Peyer's patch (tissue), 4 donors: ENCODE results near the gene CA10. TPM values are rescaled to one million over a fixed set of nuclear protein-coding genes. Genes with fewer than 3 reads are reported as not detected.

Experiments
- DNase-seq, 3 donors: peaks; one replicate each; pipeline ENCODE4 v3.0.0-alpha.2; 2017 to 2019
- H3K27ac ChIP-seq, 4 donors: fragments of 200-600 bp; sonication (generic); one replicate each; pipeline ENCODE4 v1.5.1; 2016 to 2019
- H3K27me3 ChIP-seq, 2 donors: fragments of 200-600 bp; sonication (generic); one replicate each; pipeline ENCODE4 v1.5.1; 2019
- H3K36me3 ChIP-seq, 3 donors: fragments of 200-600 bp; sonication (generic); one replicate each; pipeline ENCODE4 v1.5.1; 2016 to 2019
- H3K4me1 ChIP-seq, 4 donors: fragments of 200-600 bp; sonication (generic); one replicate each; pipeline ENCODE4 v1.5.1; 2016 to 2019
- H3K4me3 ChIP-seq, 4 donors: fragments of 200-600 bp; sonication (generic); 1 replicate in 3 of 4; 2 replicates in 1 of 4; pipeline ENCODE4 v1.5.1; 2016 to 2019; ENCODE audit warnings: mild to moderate bottlenecking in 1 of 4
- H3K9me3 ChIP-seq, 4 donors: fragments of 200-600 bp; sonication (generic); one replicate each; pipeline ENCODE4 v1.5.1; 2016 to 2019; ENCODE audit warnings: mild to moderate bottlenecking in 1 of 4
- POLR2A ChIP-seq, 2 donors: fragments of 450-650 bp; IDR thresholded peaks; one replicate each; pipeline ENCODE4 v1.5.1; 2017; ENCODE audit warnings: antibody characterized with exemption in 2 of 2, mild to moderate bottlenecking in 2 of 2, moderate library complexity in 2 of 2
- total RNA-seq, 4 donors: library from RNA; depleted of rRNA; stranded (reverse); fragments of >200 nt; gene quantifications; one replicate each; pipeline ENCODE4 v1.1.0, GENCODE V29; 2016
- TF ChIP-seq, protein P1 (sequence below), 6 experiments: fragments of 450-650 bp in 4 of 6; fragments of 200-600 bp in 2 of 6; sonication (generic) in 1 of 6; IDR thresholded peaks; one replicate each; pipeline ENCODE4 v1.5.1; 2017 to 2019; ENCODE audit warnings: antibody characterized with exemption in 6 of 6, mild to moderate bottlenecking in 3 of 6, moderate library complexity in 1 of 6

CA10 gene
- total RNA-seq, 4 donors from 2014 or later, result 1.4 to 1.7 TPM; not detected in 2

DNA sequence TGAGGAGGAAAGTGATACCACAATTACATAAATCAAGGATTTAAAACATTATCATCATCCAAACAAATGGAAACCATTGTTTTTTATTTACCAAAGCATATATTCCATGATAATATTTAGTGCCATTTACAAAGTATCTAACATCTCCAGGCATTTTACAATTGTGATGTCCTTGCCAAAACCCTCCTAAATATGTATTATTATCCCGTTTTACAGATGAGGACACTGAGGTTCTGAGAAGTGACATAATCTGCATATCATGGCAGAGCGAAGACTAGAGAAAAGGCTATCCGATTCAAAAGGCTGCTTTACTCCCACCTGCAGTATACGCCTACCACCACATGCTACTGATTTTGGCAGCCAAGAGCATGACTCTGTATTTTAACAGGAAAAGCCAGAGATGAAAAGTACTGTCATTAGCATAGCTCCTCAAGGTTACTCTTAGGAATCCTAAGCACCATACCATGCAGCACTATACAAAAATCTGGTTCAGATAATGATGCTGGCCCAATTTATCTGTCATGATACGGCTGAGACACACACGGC, 301.4 kb downstream of the CA10 start:
- no peak for DNase-seq
- H3K27me3 ChIP-seq, result no peaks in the 10 kb centered on the region
- H3K27ac ChIP-seq, result no peak overlapping the region
- H3K9me3 ChIP-seq, result no peaks in the 10 kb centered on the region
- H3K36me3 ChIP-seq, result no peaks in the 10 kb centered on the region
- no peaks in the 10 kb centered on the region for H3K4me1 ChIP-seq
- H3K4me3 ChIP-seq, result no peak overlapping the region
- TF ChIP-seq, protein P1, sequence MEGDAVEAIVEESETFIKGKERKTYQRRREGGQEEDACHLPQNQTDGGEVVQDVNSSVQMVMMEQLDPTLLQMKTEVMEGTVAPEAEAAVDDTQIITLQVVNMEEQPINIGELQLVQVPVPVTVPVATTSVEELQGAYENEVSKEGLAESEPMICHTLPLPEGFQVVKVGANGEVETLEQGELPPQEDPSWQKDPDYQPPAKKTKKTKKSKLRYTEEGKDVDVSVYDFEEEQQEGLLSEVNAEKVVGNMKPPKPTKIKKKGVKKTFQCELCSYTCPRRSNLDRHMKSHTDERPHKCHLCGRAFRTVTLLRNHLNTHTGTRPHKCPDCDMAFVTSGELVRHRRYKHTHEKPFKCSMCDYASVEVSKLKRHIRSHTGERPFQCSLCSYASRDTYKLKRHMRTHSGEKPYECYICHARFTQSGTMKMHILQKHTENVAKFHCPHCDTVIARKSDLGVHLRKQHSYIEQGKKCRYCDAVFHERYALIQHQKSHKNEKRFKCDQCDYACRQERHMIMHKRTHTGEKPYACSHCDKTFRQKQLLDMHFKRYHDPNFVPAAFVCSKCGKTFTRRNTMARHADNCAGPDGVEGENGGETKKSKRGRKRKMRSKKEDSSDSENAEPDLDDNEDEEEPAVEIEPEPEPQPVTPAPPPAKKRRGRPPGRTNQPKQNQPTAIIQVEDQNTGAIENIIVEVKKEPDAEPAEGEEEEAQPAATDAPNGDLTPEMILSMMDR (IDR thresholded peaks at IDR 0.05), result no peak
- no peak for TF ChIP-seq POLR2A (IDR thresholded peaks at IDR 0.05)

DNA sequence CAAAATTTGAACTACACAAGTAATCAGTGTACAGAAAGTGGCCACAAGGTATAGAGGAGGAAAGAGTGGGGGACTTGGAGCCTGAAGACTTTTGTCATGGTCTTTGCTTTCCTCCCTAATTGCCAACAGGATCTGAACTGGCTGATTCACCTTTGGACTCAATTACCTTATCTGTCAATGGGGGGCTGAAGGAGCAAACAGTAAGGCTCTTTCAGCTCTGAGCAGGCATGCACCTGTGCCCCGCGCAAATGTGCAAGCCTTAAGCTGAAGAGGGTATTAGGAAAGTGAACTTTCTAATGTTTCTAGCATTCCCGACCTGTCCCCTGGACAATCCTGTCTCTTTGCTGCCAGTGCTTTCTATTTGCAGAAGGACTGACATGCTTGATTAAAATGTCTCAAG, 302.7 kb downstream of the CA10 start:
- no peaks in the 10 kb centered on the region for H3K27me3 ChIP-seq
- DNase-seq, result no peak
- no peak overlapping the region for H3K27ac ChIP-seq
- H3K9me3 ChIP-seq, result no peaks in the 10 kb centered on the region
- no peaks in the 10 kb centered on the region for H3K36me3 ChIP-seq
- no peak overlapping the region for H3K4me3 ChIP-seq
- no peak for TF ChIP-seq POLR2A (IDR thresholded peaks at IDR 0.05)
- TF ChIP-seq, protein P1 (IDR thresholded peaks at IDR 0.05), result no peak
- no peaks in the 10 kb centered on the region for H3K4me1 ChIP-seq

DNA sequence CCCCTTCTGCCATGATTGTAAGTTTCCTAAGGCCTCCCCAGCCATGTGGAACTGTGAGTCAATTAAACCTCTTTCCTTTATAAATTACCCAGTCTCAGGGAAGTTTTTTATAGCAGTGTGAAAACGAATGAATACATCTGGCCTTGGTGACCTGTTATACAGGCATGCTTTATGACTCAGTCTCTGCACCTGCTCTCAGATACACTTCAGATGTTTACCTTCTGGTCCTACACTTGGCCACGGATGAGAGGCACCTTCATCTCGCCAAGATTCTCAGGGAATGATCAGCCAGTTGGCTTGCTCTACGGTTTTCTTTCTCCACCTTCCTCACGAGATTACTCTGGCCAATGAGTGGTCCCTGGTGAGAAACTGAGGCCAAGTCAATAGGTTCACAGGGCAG, 304.7 kb downstream of the CA10 start:
- Histone ChIP-seq H3K4me3 (no peak overlapping the region), H3K4me1 (no peaks in the 10 kb centered on the region), H3K27ac (no peak overlapping the region), H3K27me3 (no peaks in the 10 kb centered on the region), H3K36me3 (no peaks in the 10 kb centered on the region), H3K9me3 (no peaks in the 10 kb centered on the region)
- DNase-seq, result no peak
- TF ChIP-seq, protein P1 (IDR thresholded peaks at IDR 0.05), result no peak
- no peak for TF ChIP-seq POLR2A (IDR thresholded peaks at IDR 0.05)

DNA sequence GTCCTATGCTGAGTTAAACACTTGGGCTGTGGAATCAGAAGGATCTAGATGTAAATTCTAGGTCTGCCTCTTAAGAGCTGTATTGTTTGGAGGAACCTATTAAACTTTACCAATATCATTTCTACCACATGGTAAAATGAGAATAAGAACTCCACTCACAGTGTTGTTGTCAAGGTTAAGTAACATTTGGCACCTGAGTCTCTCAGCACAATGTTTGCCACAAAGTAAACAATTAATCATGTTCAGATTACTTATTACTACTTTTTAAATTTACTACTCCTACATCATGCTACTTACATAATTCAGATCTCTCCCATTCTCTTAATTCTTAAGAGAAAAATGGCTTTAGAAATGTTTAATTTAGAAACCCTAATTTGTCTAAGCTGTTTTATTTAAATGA, 305.9 kb downstream of the CA10 start:
- DNase-seq, result no peak
- TF ChIP-seq, protein P1 (IDR thresholded peaks at IDR 0.05), result no peak
- TF ChIP-seq POLR2A (IDR thresholded peaks at IDR 0.05), result no peak
- H3K9me3 ChIP-seq, result no peaks in the 10 kb centered on the region
- no peaks in the 10 kb centered on the region for H3K36me3 ChIP-seq
- no peaks in the 10 kb centered on the region for H3K4me1 ChIP-seq
- no peaks in the 10 kb centered on the region for H3K27me3 ChIP-seq
- no peak overlapping the region for H3K27ac ChIP-seq
- no peak overlapping the region for H3K4me3 ChIP-seq

DNA sequence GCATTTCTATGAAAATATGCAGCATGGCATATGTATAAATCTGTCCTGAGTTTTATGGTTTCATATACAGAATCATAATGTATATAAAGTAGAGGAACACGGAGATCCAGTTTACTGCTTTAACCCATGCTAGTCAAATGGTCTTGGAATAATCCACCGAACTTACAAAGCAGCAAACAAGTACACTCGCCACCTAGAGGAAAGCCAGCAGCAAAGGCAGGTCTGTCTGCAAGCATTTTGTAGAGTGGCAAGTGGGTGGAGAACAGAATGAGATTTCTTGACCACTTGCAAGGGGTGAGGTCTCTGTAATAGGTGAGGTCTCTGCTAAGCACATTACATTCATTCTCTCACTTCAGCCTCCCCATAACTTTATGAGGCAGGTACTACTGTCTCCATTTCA, 308.3 kb downstream of the CA10 start:
- H3K27me3 ChIP-seq, result no peaks in the 10 kb centered on the region
- no peak overlapping the region for H3K27ac ChIP-seq
- no peaks in the 10 kb centered on the region for H3K4me1 ChIP-seq
- TF ChIP-seq, protein P1 (IDR thresholded peaks at IDR 0.05), result peak in 1 of 6 experiments; percentile 2
- TF ChIP-seq POLR2A (IDR thresholded peaks at IDR 0.05), result no peak
- H3K36me3 ChIP-seq, result no peaks in the 10 kb centered on the region
- H3K9me3 ChIP-seq, result no peaks in the 10 kb centered on the region
- no peak overlapping the region for H3K4me3 ChIP-seq
- no peak for DNase-seq

DNA sequence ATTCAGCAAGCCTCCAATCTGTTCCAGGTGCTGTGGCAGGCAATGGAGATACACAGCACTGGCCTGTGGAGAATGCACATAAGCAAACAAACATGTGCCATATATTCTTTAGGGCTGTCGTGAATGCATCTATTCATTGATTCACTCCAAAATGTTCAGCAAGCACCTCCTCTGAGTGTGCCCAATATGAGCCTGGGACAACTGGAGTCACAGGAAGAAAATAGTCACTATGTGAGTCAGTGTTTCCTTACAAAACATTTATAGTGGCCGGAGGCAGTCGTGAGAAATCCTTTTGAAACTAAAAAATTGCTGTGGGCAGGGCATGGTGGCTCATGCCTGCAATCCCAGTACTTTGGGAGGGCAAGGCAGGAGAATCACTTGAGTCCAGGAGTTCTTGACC, 310.1 kb downstream of the CA10 start:
- DNase-seq, result no peak
- H3K27ac ChIP-seq, result no peak overlapping the region
- no peaks in the 10 kb centered on the region for H3K27me3 ChIP-seq
- H3K9me3 ChIP-seq, result no peaks in the 10 kb centered on the region
- no peak for TF ChIP-seq POLR2A (IDR thresholded peaks at IDR 0.05)
- TF ChIP-seq, protein P1 (IDR thresholded peaks at IDR 0.05), result no peak
- H3K4me1 ChIP-seq, result no peaks in the 10 kb centered on the region
- H3K4me3 ChIP-seq, result no peak overlapping the region
- no peaks in the 10 kb centered on the region for H3K36me3 ChIP-seq
